Measurements from ENCODE around the gene EPHA6.

GRCh38 chr3:97575742-97576141, 761.3 kb downstream of the EPHA6 start:
- TF ChIP-seq CTCF (IDR thresholded peaks at IDR 0.05) (no peak), POLR2A (IDR thresholded peaks at IDR 0.05) (no peak)
